ENCODE data around the gene LCN10. TPM values are rescaled to one million over a fixed set of nuclear protein-coding genes. Genes with fewer than 3 reads are reported as not detected.

LCN10 gene
- total and polyA plus RNA-seq, 10 of the 15 experiments (the other 5 are each of a cell fraction or from before 2014, with no cell fraction given): 0.06 to 1.3 (median 0.21) TPM; not detected in 1

DNA sequence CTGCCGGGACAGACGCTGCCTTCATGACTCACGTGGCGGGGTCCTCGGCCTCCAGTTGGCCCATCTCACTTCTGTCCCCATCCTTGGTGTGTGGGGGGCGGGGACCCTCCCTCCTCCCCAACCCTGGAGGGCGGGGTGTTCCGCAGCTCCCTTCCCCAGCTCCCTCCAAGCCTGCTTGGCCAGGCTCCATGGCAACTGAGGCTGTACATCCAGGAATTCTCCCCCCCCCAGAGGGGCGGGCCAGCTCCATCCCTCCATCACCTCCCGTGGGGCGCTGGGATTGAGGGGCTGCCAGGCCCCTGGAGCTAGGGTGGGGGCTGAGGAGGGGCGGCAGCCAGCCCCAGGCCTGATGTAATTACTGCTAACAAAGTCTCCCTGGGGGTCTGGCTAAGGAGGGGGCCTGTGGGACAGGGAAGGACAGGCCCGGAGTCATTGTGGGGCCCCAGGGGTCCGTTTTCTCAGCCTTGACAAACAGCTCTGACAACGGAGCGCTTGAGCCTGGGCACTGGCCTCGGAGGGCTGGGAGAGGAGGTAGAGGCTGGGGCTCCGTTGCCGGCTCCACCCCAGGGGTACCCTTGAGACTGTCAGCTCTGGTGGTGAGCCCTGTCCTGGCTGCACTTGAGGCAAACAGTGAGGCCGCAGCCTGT, 22.4 kb downstream of the LCN10 start:
- CTCF ChIA-PET: no interaction called here

DNA sequence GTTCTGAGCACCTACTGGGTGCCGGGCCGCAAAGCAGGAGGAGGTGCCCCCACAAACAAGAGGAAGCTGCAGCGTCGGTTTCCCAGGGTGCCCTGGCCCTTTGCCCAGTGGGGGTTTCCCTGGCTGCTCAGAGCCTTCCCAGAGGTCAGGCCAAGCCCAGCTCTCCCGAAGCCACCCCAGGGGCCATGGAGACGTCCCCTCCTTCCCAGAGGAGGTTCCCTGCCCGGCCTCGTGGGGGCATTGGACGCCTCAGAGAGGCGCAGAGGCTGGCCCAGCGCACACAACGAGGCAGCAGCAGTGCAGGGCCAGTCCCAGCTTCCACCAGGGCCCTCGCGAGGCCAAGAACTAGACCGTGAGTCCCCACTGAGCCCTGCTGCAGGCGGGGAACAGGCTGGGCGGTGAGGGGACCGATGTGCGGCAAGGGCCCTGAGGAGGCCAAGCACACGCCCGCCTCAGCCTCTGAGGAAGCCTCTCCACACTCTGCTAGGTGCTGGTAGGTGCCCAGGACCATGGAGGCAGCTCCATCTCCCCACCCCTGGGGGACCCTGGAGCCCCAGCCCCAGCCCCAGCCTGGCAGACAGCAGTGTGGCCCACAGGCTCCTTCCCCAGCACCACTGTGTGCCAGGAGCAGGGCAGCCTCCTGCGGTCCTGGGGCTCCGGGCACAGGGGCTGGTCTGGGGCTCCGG, 23.4 kb downstream of the LCN10 start:
- BruUV-seq (replicated peaks): no TSS peak
- ChIA-PET CTCF (no interaction called here), POLR2A (no interaction called here)

More for the DNA sequence above, 22.4 kb downstream of the LCN10 start:
- H3K9me3 ChIP-seq (replicated peaks; ENCODE audit: control insufficient read depth, insufficient read depth, low read length): no peaks in the 10 kb centered on the region
- no peak overlapping the region for H3K27ac ChIP-seq (ENCODE audit: control insufficient read depth, insufficient read depth)
- H3K4me2 ChIP-seq (ENCODE audit: control insufficient read depth, insufficient read depth): no peak overlapping the region
- no peak overlapping the region for H2AFZ ChIP-seq (ENCODE audit: control insufficient read depth, low read depth, low read length)
- ChIA-PET RAD21 (ENCODE audit: unreplicated experiment) (no interaction called here), SMC1A (ENCODE audit: uncharacterized antibody, unreplicated experiment) (no interaction called here), POLR2A (no interaction called here)
- BruUV-seq (replicated peaks): no TSS peak
- H3K4me1 ChIP-seq (ENCODE audit: control insufficient read depth, insufficient read depth, low read length): no peaks in the 10 kb centered on the region; the same call in 1 of the 2 replicates
- H3K79me2 ChIP-seq (ENCODE audit: control insufficient read depth, insufficient read depth, low read length): peaks cover 1% of the 10 kb centered on the region; the same call in 1 of the 2 replicates
- DNase-seq (ENCODE audit: low read depth, low spot score) (no peak), FAIRE-seq (no peak), ATAC-seq (no peak)
- H4K20me1 ChIP-seq (ENCODE audit: control insufficient read depth, insufficient read depth): peaks cover 4% of the 10 kb centered on the region; the same call in 1 of the 2 replicates
- no peak overlapping the region for H3K4me3 ChIP-seq
- no peaks in the 10 kb centered on the region for H3K27me3 ChIP-seq (replicated peaks in 1 of 2; ENCODE audit: control insufficient read depth in 2 of 2, insufficient read depth in 2 of 2, low read length in 1 of 2)
- no peak overlapping the region for H3K9ac ChIP-seq (ENCODE audit: control insufficient read depth, insufficient read depth, low read length)
- in situ Hi-C loops (cut with MboI): no loop called here
- WGBS (ENCODE audit: insufficient coverage, insufficient replicate concordance, low lambda C conversion rate, missing lambda C conversion rate): 66% methylated on average over 19 of the region's 20 CpGs
- H3K36me3 ChIP-seq (ENCODE audit: control insufficient read depth in 2 of 2, insufficient read depth in 2 of 2, low read length in 1 of 2): peaks cover 14 to 22% of the 10 kb centered on the region in 2 experiments
- TF ChIP-seq POLR2A (IDR thresholded peaks at IDR 0.05; ENCODE audit: low read depth, low read length) (peak; percentile 21), POU2F2 (IDR thresholded peaks at IDR 0.05; ENCODE audit: borderline replicate concordance, low read depth, low read length) (no peak)
- intact Hi-C loops (cut with micrococcal nuclease; ENCODE audit: unreplicated experiment): no loop called here

More for the DNA sequence above, 23.4 kb downstream of the LCN10 start:
- no peaks in the 10 kb centered on the region for H3K4me1 ChIP-seq (ENCODE audit: control insufficient read depth, insufficient read depth, low read length)
- TF ChIP-seq NR2F1 (conservative IDR thresholded peaks at IDR 0.05): 0 out of 2 replicates have a peak, but pooled peaks have one; percentile 18
- TF ChIP-seq ZBTB40 (IDR thresholded peaks at IDR 0.05; ENCODE audit: borderline replicate concordance): no peak
- H3K9ac ChIP-seq (ENCODE audit: control insufficient read depth, insufficient read depth, low read length): no peak overlapping the region; the same call in 1 of the 2 replicates
- no peak for FAIRE-seq
- DNase-seq (ENCODE audit: low read depth, low spot score): no peak
- peaks cover 9 to 17% of the 10 kb centered on the region in 2 experiments for H3K36me3 ChIP-seq (ENCODE audit: control insufficient read depth in 2 of 2, insufficient read depth in 2 of 2, low read length in 1 of 2)
- no peak overlapping the region for H3K4me2 ChIP-seq (ENCODE audit: control insufficient read depth, insufficient read depth)
- no peak overlapping the region for H3K4me3 ChIP-seq
- intact Hi-C loops (cut with micrococcal nuclease; ENCODE audit: unreplicated experiment): no loop called here
- no peak overlapping the region for H3K27ac ChIP-seq (ENCODE audit: control insufficient read depth, insufficient read depth)
- peaks cover 0 to under 1% of the 10 kb centered on the region in 2 experiments; a peak in 2 of 4 replicates for H3K27me3 ChIP-seq (replicated peaks in 1 of 2; ENCODE audit: control insufficient read depth in 2 of 2, insufficient read depth in 2 of 2, low read length in 1 of 2)
- no peak overlapping the region for H2AFZ ChIP-seq (ENCODE audit: control insufficient read depth, low read depth, low read length)
- in situ Hi-C loops (cut with MboI): no loop called here
- peaks cover 4% of the 10 kb centered on the region; the same call in 1 of the 2 replicates for H4K20me1 ChIP-seq (ENCODE audit: control insufficient read depth, insufficient read depth)
- H3K9me3 ChIP-seq (replicated peaks; ENCODE audit: control insufficient read depth, insufficient read depth, low read length): no peaks in the 10 kb centered on the region
- RAD21 ChIA-PET (ENCODE audit: unreplicated experiment): no interaction called here
- SMC1A ChIA-PET (ENCODE audit: uncharacterized antibody, unreplicated experiment): interaction anchor here (1.3 kb wide), 1 partner anchor 7 kb away, joined by 3 read pairs; no protein-coding TSS in a partner anchor
- H3K79me2 ChIP-seq (ENCODE audit: control insufficient read depth, insufficient read depth, low read length): no peaks in the 10 kb centered on the region
- WGBS (ENCODE audit: insufficient coverage, insufficient replicate concordance, low lambda C conversion rate, missing lambda C conversion rate): 28% methylated on average over 22 of the region's 24 CpGs
- ATAC-seq: peak; percentile 41

All from GM12878 (cell line).